ENCODE measurements around the gene POLR2H.

DNA sequence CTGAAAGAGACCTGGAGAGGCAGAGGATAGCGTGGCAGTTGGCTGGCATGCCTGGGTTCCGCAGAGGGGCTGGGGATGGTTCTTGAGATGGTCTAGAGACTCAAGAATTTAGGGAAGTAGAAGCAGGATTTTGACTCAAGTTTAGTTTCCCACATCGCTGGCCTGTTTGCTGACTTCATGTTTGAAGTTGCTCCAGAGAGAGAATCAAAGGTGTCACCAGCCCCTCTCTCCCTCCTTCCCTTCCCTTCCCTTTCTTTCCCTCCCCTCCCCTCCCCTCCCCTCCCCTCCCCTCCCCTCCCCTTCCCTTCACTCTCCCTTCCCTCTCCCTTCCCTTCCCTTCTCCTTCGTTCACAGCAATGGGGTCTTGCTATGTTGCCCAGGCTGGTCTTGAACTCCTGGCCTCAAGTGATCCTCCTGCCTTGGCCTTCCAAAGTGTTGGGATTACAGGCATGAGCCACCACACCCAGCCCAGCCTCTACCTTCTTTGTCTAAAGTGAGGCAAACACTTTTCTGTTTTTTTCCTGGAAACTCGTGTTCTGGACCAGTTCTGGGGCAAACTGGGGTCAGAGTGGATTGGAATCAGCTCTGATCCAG lies 28.5 kb downstream of the POLR2H start:
- TF ChIP-seq EZH2 (IDR thresholded peaks at IDR 0.05; ENCODE audit: insufficient read depth, poor library complexity, severe bottlenecking) (no peak), EZH2phosphoT487 (IDR thresholded peaks at IDR 0.05; ENCODE audit: insufficient read depth, low read depth) (no peak)

All from GM23248 (cell line).